K562 (cell line): ENCODE data around the gene MCFD2. TPM values are rescaled to one million over a fixed set of nuclear protein-coding genes. Genes with fewer than 3 reads are reported as not detected.

Experiments used
- ATAC-seq: fragments of 200-7000 bp; cut with Tn5 transposase; 3 replicates; pipeline ENCODE4 v1.9.1; 2020; ENCODE audit warnings: moderate library complexity
- BruUV-seq: library from RNA; stranded (reverse); fragments of 400-500 nt; replicated peaks from 2 replicates; lab custom pipeline; 2021; lab: Mats Ljungman, UMichigan
- CTCF ChIA-PET: fragments of 300-600 bp; formaldehyde crosslinking; extraction: SDS; loops from one replicate; lab custom pipeline; 2021; ENCODE audit warnings: low intra/inter-chr PET ratio; lab: Yijun Ruan, JAX
- POLR2A ChIA-PET: fragments of 300-600, 350-650 bp; sonication (Branson Sonifier 250); formaldehyde crosslinking; extraction: SDS; loops from one replicate; lab custom pipeline; 2021; ENCODE audit warnings: antibody characterized with exemption, inconsistent platforms; lab: Yijun Ruan, JAX
- DNase-seq, 4 experiments: peaks; one replicate each; pipeline versions ENCODE4 v3.0.0 to v3.0.0-alpha.2; 2011 to 2018; ENCODE audit warnings: low spot score in 3 of 4, mixed read lengths in 3 of 4; ENCODE audit errors: extremely low read depth in 1 of 4
- FAIRE-seq: peaks from 2 replicates; lab custom pipeline; 2011; peaks lifted over from hg19 to GRCh38; lab: Jason Lieb, UNC
- H2AFZ ChIP-seq: 2 replicates; pipeline ENCODE4 v1.6.0; 2011; ENCODE audit warnings: low read depth, low read length, control low read depth, inconsistent platforms
- H3K27ac ChIP-seq: fragments of 200-600 bp; 3 replicates; pipeline ENCODE4 v1.8.0; 2011; ENCODE audit warnings: low read depth, mild to moderate bottlenecking, control low read depth, inconsistent platforms, low read length, moderate library complexity, mixed read lengths; ENCODE audit errors: extremely low read depth
- H3K27me3 ChIP-seq, 2 experiments: fragments of 300-600 bp in 1 of 2; 2 replicates in 1 of 2; 3 replicates in 1 of 2; pipeline versions ENCODE4 v1.6.0 to v1.8.0; 2011; ENCODE audit warnings: inconsistent platforms in 2 of 2, low read length in 2 of 2, mild to moderate bottlenecking in 1 of 2, mixed read lengths in 1 of 2, moderate library complexity in 1 of 2; ENCODE audit not compliant: control insufficient read depth in 2 of 2, insufficient read depth in 2 of 2
- H3K36me3 ChIP-seq: fragments of 300-600 bp; 3 replicates; pipeline ENCODE4 v1.8.0; 2011; ENCODE audit warnings: mild to moderate bottlenecking, low read length, inconsistent platforms; ENCODE audit not compliant: control insufficient read depth, insufficient read depth
- H3K4me1 ChIP-seq, 2 experiments: fragments of 200-600 bp in 1 of 2; replicated peaks in 1 of 2; 2 replicates in 1 of 2; 3 replicates in 1 of 2; pipeline versions ENCODE4 v1.5.1 to v1.8.0; 2011; ENCODE audit warnings: inconsistent platforms in 2 of 2, low read length in 2 of 2, mild to moderate bottlenecking in 1 of 2, mixed read lengths in 1 of 2, moderate library complexity in 1 of 2; ENCODE audit not compliant: control insufficient read depth in 2 of 2, insufficient read depth in 2 of 2
- H3K4me2 ChIP-seq: 2 replicates; pipeline ENCODE4 v1.6.1; 2011; ENCODE audit warnings: low read length, control low read depth, inconsistent platforms, mixed read lengths; ENCODE audit not compliant: insufficient read depth
- H3K4me3 ChIP-seq: fragments of 200-600 bp; sonication (generic), shearing (Covaris generic); 2 replicates; pipeline ENCODE4 v1.5.1; 2016; ENCODE audit warnings: control low read depth, inconsistent platforms
- H3K79me2 ChIP-seq: fragments of 200-600 bp; 3 replicates; pipeline ENCODE4 v1.8.0; 2011; ENCODE audit warnings: low read length, inconsistent platforms; ENCODE audit not compliant: control insufficient read depth, insufficient read depth
- H3K9ac ChIP-seq, 2 experiments: 2 replicates each; pipeline versions ENCODE4 v1.6.0 to v1.6.1; 2011; ENCODE audit warnings: low read depth in 2 of 2, low read length in 2 of 2, control low read depth in 1 of 2, inconsistent platforms in 1 of 2, mild to moderate bottlenecking in 1 of 2, mixed read lengths in 1 of 2; ENCODE audit not compliant: insufficient read depth in 1 of 2
- H3K9me1 ChIP-seq: one replicate; pipeline ENCODE4 v1.6.0; 2011; ENCODE audit warnings: inconsistent platforms, mild to moderate bottlenecking, low read length, moderate library complexity; ENCODE audit not compliant: control insufficient read depth, insufficient read depth
- H3K9me3 ChIP-seq: replicated peaks from 2 replicates; pipeline ENCODE4 v1.5.1; 2011; ENCODE audit warnings: low read depth, low read length, inconsistent platforms; ENCODE audit not compliant: control insufficient read depth, insufficient read depth
- H4K20me1 ChIP-seq: replicated peaks from 2 replicates; pipeline ENCODE4 v1.6.1; 2011; ENCODE audit warnings: low read length, inconsistent platforms, mixed read lengths; ENCODE audit not compliant: control insufficient read depth, insufficient read depth
- ELF4 ChIP-seq: fragments of 450-650 bp; formaldehyde crosslinking; IDR thresholded peaks from 2 replicates; pipeline ENCODE4 v1.4.0; 2022; ENCODE audit warnings: missing genetic modification characterization
- NFE2L1 ChIP-seq: fragments of 450-650 bp; IDR thresholded peaks from 2 replicates; pipeline ENCODE4 v1.6.1; 2016; ENCODE audit warnings: missing genetic modification characterization, low read depth, mild to moderate bottlenecking, missing compliant biosample characterization, moderate library complexity, borderline replicate concordance
- SNAPC5 ChIP-seq: fragments of 250-450 bp; sonication (Bioruptor Pico); IDR thresholded peaks from 2 replicates; pipeline ENCODE4 v1.8.0; 2021; ENCODE audit warnings: moderate library complexity, mild to moderate bottlenecking, inconsistent platforms
- YY1 ChIP-seq, 3 experiments: IDR thresholded peaks; 2 replicates each; pipeline ENCODE4 v1.6.1; 2011; ENCODE audit warnings: low read length in 2 of 3, mild to moderate bottlenecking in 2 of 3, moderate library complexity in 2 of 3, borderline replicate concordance in 1 of 3, control low read depth in 1 of 3, low read depth in 1 of 3; ENCODE audit not compliant: insufficient read depth in 3 of 3, insufficient replicate concordance in 2 of 3, control insufficient read depth in 1 of 3, insufficient read length in 1 of 3; ENCODE audit errors: extremely low read depth in 1 of 3
- ZNF518B ChIP-seq: fragments of 250-450 bp; sonication (Bioruptor Pico); IDR thresholded peaks from 2 replicates; pipeline ENCODE4 v1.5.0; 2021; ENCODE audit warnings: mild to moderate bottlenecking, moderate library complexity
- WGBS: fragments of 100-300 bp; shearing (Covaris generic); methylation state at CpG from one replicate; pipeline ENCODE4 v1.1.6; 2016; ENCODE audit warnings: low coverage, mixed read lengths; ENCODE audit not compliant: insufficient coverage; ENCODE audit errors: missing lambda C conversion rate; 5-methylcytosine and 5-hydroxymethylcytosine counted together
- in situ Hi-C: fragments of 300-500 bp; cut with MboI; formaldehyde crosslinking; loops from 4 replicates; pipeline ENCODE4 v1.15.0; 2018; ENCODE audit warnings: inconsistent platforms, mixed read lengths
- intact Hi-C: fragments of 100-400 bp; cut with micrococcal nuclease; formaldehyde crosslinking; loops from 2 replicates; pipeline ENCODE4 v1.14.2; 2022
- polyA plus RNA-seq, 8 experiments: library from polyadenylated mRNA; depleted of rRNA in 4 of 8; stranded (reverse) in 5 of 8; unstranded in 3 of 8; fragments of >200 nt; fragmentation: Nextera tagmentation in 2 of 8; fragmentation: Illumina TruSeq in 1 of 8; extraction: Ambion mirVana in 2 of 8; extraction: Trizol in 1 of 8; gene quantifications; 2 replicates each; pipeline versions ENCODE4 v1.2.1 to v1.2.3, GENCODE V29; 2011 to 2014; ENCODE audit warnings: inconsistent platforms in 1 of 8, missing spikeins in 1 of 8
- total RNA-seq, 7 experiments: library from RNA; depleted of rRNA in 6 of 7; stranded (reverse); fragments of >200 nt in 6 of 7; fragmentation: Illumina TruSeq in 2 of 7; extraction: Trizol in 2 of 7; gene quantifications; 2 replicates each; pipeline versions ENCODE4 v1.2.1 to v1.2.3, GENCODE V29; 2011 to 2021; ENCODE audit warnings: low replicate concordance in 1 of 7

The MCFD2 gene
- total and polyA plus RNA-seq, 9 of the 15 experiments (the other 6 are each of a cell fraction or from before 2014, with no cell fraction given) = 78.6 to 237 (median 123) TPM

DNA sequence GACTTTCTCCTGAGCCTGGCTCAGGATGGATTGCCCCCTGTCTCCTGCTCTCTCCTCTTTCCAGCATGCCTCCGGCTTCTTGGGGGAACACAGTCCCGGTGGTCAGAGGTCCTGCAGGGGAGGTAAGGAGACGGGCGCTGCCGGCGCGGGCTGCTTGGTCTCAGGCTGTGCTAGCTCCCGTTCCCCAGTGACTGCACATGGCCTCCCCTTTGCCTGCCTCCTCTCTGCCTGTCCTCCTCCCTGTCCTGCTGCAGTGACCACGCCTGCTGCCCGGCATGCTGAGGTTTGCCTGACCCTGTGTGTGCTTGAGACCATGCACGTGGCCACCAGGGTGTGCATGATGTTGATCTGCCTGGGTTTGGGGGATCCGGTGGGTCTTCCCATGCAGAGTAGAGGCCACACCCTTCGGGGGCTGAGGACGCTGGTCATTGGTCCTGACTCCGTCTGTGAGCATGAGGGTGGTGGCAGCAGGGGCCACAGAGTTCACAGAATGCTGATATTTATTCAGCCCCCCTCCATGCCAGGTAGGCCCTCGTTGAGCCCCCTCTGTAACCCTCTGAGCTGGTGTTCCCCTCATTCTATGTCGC is 42.9 kb upstream of the MCFD2 start:
- H3K4me1 ChIP-seq = peaks cover 12% of the 10 kb centered on the region in 2 experiments; a peak in 4 of 5 replicates
- intact Hi-C loops (no loop called here), in situ Hi-C loops (no loop called here)
- DNase-seq (no peak), ATAC-seq (no peak), FAIRE-seq (no peak)
- H2AFZ ChIP-seq = no peak overlapping the region
- no peak overlapping the region for H3K27ac ChIP-seq
- H3K9me3 ChIP-seq = no peaks in the 10 kb centered on the region
- WGBS = 84% methylated on average over 15 of the region's 17 CpGs
- no peaks in the 10 kb centered on the region for H3K79me2 ChIP-seq
- no peaks in the 10 kb centered on the region for H3K27me3 ChIP-seq
- TF ChIP-seq YY1 (IDR thresholded peaks at IDR 0.05; ENCODE audit: borderline replicate concordance in 1 of 3, control insufficient read depth in 1 of 3, extremely low read depth in 1 of 3, insufficient read depth in 3 of 3, insufficient read length in 1 of 3, insufficient replicate concordance in 2 of 3, low read depth in 1 of 3, low read length in 2 of 3) (no peak), ZNF518B (CRISPR knock-in tag) (no peak), ELF4 (CRISPR knock-in tag) (no peak), SNAPC5 (CRISPR knock-in tag) (no peak), NFE2L1 (tag) (no peak)
- no TSS peak for BruUV-seq
- H3K4me3 ChIP-seq = no peak overlapping the region
- POLR2A ChIA-PET = no interaction called here
- no peaks in the 10 kb centered on the region for H4K20me1 ChIP-seq
- H3K9me1 ChIP-seq = no peaks in the 10 kb centered on the region
- H3K4me2 ChIP-seq = no peak overlapping the region
- peaks cover 37% of the 10 kb centered on the region; the same call in 1 of the 3 replicates for H3K36me3 ChIP-seq
- 0 out of 4 replicates have a peak overlapping the region, but pooled peaks of 1 of the 2 experiments have one; percentile 42 for H3K9ac ChIP-seq
- CTCF ChIA-PET = no interaction called here
